SIG-M5 treated with dmso at 0.1 percent for 504 hours (cell line): ENCODE results near the gene FKBP15.

Experiments used
- DNase-seq: peaks from one replicate; lab custom pipeline; 2025; ENCODE audit not compliant: unreplicated experiment; lab: John Stamatoyannopoulos, UW

Gene FKBP15

GRCh38 chr9:113185271-113185670 is 35.8 kb downstream of the FKBP15 start:
- DNase-seq: no peak

GRCh38 chr9:113184539-113184938 is 36.5 kb downstream of the FKBP15 start:
- no peak for DNase-seq

GRCh38 chr9:113183956-113184488 is 37.1 kb downstream of the FKBP15 start:
- DNase-seq: no peak

GRCh38 chr9:113181165-113181564 is 39.9 kb downstream of the FKBP15 start:
- no peak for DNase-seq

- DNase-seq: no peak
These were observed 41.2 kb downstream of the FKBP15 start for GRCh38 chr9:113179839-113180238.

GRCh38 chr9:113178087-113178486 is 43.0 kb downstream of the FKBP15 start:
- no peak for DNase-seq

GRCh38 chr9:113177251-113177650 is 43.8 kb downstream of the FKBP15 start:
- DNase-seq: no peak

GRCh38 chr9:113176803-113177202 is 44.3 kb downstream of the FKBP15 start:
- DNase-seq: no peak

GRCh38 chr9:113173341-113173740 is 47.7 kb downstream of the FKBP15 start:
- DNase-seq: no peak

- DNase-seq: no peak
These were observed 52.3 kb downstream of the FKBP15 start for GRCh38 chr9:113168809-113169208.

- DNase-seq: no peak
These were observed 55.0 kb downstream of the FKBP15 start for GRCh38 chr9:113166039-113166438.

- DNase-seq: no peak
These were observed 56.4 kb downstream of the FKBP15 start for GRCh38 chr9:113164536-113165300.

- DNase-seq: no peak
These were observed 58.1 kb downstream of the FKBP15 start for GRCh38 chr9:113163001-113163400.

GRCh38 chr9:113160571-113160970 is 60.5 kb downstream of the FKBP15 start:
- DNase-seq: no peak

- no peak for DNase-seq
These were observed 62.6 kb downstream of the FKBP15 start for GRCh38 chr9:113158446-113158845.

GRCh38 chr9:113156880-113157279 is 64.2 kb downstream of the FKBP15 start:
- DNase-seq: no peak

GRCh38 chr9:113155911-113156588 is 65.0 kb downstream of the FKBP15 start:
- peak; percentile 55 for DNase-seq

- DNase-seq: peak; percentile 66
These were observed 66.1 kb downstream of the FKBP15 start for GRCh38 chr9:113154946-113155345.

GRCh38 chr9:113154471-113154870 is 66.6 kb downstream of the FKBP15 start:
- DNase-seq: no peak

- no peak for DNase-seq
These were observed 67.5 kb downstream of the FKBP15 start for GRCh38 chr9:113153599-113153998.

GRCh38 chr9:113152699-113153098 is 68.4 kb downstream of the FKBP15 start:
- no peak for DNase-seq
